ENCODE measurements around the gene NR1H2.
"Not testable (repeated sequence)": the region's sequence is repeated elsewhere in the genome, so short reads cannot be mapped to it uniquely, and the experiment has no call there.

NR1H2 gene

GRCh38 chr19:50376166-50377050 is at the start of gene NR1H2:
NR1H2 (plus strand) TSS chr19:50376457; CDS start chr19:50377606, 1,149 bp downstream.
- DNase-seq, result peak; percentile 56 to 98 (median 92)

DNA sequence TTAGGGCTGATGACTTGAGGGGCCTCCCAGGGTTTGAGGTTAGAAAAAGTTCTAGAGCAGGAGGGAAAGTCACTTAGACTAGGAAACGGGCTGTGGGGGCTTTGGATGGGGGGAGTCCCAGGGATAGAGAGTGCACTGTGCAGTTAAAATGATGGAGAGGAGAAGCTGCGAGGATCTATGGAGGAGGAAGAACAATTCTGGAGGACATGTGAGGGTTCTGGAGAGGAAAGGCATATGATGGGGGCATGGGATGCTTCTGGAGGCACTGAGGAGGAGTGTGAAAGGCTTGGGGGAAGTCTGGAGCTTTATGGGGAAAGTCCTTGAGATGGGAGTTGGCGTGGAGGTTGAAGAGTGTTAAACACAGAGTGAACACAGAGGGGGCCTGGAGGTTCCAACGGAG is 49.2 kb upstream of the NR1H2 start:
- no peak for DNase-seq

DNA sequence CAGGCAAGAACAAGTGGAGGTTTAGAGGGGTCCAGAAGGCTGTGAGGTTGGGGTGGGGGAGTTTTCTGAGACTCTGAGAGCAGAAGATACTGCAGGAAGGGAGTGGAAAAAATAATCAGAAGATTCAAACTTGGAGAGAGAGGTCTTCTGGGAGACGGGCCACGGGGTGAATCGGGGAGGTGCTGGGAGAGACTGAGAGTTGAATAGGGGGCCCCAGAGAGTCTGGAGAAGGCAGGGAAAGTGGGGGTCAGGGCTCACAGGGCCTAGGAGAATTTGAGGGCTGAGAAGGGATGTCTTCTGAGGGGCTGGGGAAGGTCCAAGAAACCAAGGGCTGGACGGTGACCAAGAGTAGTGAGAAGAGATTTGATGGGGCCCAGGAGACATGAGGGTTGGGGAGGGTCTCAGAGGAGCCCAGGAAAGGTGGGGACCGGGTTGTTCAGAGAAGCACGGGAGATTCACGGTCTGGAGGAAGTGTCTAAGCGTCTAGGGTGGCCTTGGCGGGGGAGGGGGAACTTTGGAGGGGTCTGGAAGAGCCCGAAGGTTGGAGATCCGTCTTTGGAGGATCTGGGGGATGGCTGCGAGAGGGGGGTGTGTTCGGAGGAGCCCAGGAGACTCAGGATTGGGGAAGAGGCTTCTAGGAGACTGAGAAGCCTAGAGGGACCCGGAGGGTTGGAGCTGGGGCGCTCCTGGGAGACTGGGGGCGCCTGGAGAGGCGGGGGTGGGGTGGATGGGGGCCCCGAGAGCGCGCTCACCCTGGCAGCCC is 48.6 kb upstream of the NR1H2 start:
- DNase-seq, result no peak

- peak in 5 of 51 donors; percentile 34 to 59 (median 40) for DNase-seq
These were observed 47.9 kb upstream of the NR1H2 start for GRCh38 chr19:50328224-50328872.

DNA sequence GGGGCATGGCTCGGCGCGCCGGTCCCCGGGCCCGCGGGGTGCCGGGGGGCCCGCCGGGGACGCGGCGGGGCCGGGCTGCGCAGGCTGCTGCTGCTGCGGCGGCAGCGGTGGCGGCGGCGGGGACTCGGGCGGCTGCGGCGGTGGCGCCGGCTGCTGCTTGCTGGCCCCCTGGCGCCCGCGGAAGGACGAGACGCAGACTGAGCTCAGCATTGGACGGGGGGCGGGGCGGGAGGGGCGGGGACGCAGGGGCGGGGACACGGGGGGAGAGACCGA is 47.4 kb upstream of the NR1H2 start:
- no peak for DNase-seq

DNA sequence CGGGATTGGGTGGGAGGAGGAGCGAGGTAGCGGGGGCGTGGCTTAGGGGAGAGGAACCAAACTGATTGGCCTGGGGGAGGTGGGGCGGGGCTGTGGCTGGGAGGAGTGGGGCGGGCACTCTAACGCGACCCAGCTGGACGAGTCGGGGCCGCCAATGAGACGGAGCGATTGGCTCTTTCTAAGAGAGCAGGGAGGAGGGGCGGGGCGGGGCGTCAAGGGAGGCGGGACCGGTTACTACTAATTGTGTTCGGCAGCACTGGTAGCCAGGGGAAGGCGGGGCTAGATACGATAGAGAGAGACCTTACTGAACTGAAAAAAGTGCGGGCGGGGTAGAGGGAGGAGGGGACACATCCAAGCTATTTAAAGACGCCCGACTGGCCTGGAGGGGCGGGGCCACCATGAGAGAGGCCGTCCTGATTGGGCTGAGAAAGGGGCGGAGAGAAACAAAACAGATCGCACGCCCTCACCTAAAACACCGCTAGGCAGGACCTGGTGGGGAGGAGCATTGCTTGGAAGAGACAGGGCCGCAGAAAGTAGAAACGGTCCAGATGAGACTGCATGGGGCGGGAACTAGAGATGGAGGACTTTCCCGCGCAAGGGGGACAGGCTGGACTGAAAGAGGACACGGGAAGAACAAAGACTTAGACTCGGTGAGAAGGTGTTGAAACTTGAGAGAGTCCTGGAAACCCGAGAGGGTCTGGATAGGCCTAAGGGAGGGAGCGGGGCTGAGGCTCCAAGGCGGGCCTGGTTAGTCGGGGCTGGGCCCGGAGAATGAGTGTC is 46.9 kb upstream of the NR1H2 start, which contains the start of gene KCNC3:
Gene KCNC3 (minus strand): TSS at position 232 of the 780 bp plus-strand sequence. CDS start 295 bp downstream, outside the sequence.
- peak; percentile 69 to 100 (median 99) for DNase-seq

- DNase-seq, result peak in 2 of 51 donors; percentile 54 to 58
These were observed 46.3 kb upstream of the NR1H2 start for GRCh38 chr19:50329926-50330294.

GRCh38 chr19:50330365-50331078 is 45.7 kb upstream of the NR1H2 start:
- peak; percentile 16 to 93 (median 80) for DNase-seq

GRCh38 chr19:50331221-50331993 is 44.9 kb upstream of the NR1H2 start:
- no peak for DNase-seq

GRCh38 chr19:50331994-50332243 is 44.3 kb upstream of the NR1H2 start:
- DNase-seq, result no peak

DNA sequence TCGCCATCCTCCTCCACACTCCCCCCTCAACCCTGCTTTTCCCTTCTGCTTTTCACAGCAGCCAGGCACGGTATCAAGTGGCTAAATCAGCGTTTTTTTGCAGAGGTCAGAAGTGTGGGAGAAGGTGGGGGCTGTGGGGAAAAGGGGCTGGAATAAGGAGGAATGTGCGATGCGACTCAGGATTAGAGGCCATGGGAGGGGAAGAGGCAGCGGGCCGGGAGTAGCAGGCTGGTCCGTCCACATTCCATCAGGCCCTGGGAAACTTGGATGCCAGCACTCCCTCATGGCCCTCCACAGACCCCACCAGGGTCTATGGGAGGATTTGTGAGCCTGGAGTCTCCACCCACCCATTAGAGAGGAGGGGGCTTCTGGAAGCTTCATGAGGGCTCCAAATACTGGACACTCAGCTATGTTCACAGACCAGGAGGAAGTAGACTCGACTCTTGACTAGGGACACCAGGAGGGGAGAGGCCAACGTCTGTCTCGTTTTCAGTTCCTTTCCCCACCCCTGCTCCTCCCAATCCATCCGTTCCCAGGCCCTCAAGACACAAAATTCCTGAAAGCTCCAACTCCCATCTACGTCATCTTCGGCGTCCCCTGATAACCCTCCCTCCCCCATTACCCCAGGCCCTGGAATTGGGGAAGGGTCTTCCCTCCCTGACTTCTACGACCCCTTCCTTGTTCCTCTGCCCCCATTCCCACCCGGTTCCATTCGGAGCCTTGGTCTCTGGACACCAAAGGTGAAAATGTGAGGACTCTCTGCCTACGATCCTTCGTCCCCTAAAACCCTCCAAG is 43.8 kb upstream of the NR1H2 start:
- DNase-seq, result peak in 6 of 51 donors; percentile 5 to 47 (median 20)

GRCh38 chr19:50333235-50333736 is 43.0 kb upstream of the NR1H2 start:
- DNase-seq, result peak; percentile 67 to 98 (median 89)

GRCh38 chr19:50333737-50334617 is 42.3 kb upstream of the NR1H2 start:
- DNase-seq, result peak in 49 of 51 donors; percentile 29 to 98 (median 84)

- no peak for DNase-seq
These were observed 41.4 kb upstream of the NR1H2 start for GRCh38 chr19:50334741-50335421.

DNA sequence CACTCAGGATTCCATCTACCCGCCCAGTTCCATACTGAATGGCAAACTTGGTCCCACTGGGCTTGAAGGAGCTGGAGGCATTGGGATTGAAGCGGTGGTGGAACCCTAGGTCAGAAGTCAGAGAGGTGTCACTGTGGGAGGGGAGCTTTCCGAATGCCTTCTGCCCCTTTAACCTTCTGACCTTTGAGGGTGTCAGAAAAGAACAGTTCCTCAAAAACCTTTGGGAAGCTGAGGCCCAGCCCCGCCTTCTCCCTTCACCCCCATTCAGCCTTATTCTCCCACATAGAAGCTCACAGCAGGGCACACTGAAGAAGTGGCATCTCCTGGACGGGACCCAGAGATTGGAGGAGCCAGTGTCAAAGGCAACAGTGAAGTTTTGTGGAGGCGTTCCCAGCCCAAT is 39.2 kb upstream of the NR1H2 start:
- DNase-seq, result not testable (repeated sequence)

DNA sequence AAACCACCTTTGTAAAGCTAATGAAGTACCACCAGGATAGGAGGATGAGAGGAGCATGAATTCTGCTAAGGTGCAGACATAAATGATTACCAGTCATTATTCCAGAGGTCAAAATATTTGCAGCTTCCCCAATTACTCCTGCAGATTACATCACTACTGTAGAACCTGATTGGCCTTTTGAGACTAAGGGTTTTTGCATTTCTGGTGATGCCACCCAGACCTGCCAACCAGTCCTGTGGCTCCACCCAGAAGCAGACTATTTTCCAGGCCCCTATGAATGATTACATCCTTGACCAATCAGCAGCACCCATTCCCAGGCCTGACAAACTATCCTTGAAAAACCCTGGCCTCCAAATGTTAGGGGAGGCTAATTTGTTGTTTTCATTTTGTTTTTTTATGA is 35.9 kb upstream of the NR1H2 start:
- no peak for DNase-seq

DNA sequence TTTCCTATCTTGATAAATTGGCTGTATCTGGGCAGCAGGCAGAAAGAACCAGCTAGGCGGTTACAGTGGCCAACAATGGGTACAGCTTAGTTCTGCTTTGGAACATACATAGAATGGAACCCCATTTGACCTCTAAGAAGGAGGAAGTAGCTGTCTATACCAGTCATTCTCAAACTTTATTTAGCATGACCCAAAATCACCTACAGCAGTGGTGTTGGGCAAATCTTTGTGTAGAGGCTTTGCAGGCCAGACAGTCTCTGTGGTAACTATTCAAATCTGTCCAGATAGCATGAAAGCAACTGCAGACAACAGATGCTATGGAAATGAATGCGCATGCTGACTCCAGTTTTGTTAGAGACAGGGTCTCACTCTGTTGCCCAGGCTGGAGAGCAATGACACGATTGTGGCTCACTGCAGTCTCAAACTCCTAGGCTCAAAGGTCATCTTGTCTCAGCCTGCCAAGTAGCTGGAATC is 35.1 kb upstream of the NR1H2 start:
- DNase-seq, result no peak
